IMR-90 (cell line): ENCODE data around the gene ZNF791. TPM values are rescaled to one million over a fixed set of nuclear protein-coding genes. Genes with fewer than 3 reads are reported as not detected.

ENCODE experiments used
- ATAC-seq: fragments of 200-7000 bp; cut with Tn5 transposase; 2 replicates; pipeline ENCODE4 v1.9.1; 2020; ENCODE audit warnings: low read depth, mild to moderate bottlenecking, moderate library complexity
- BruUV-seq: library from RNA; stranded (reverse); fragments of 400-500 nt; replicated peaks from 2 replicates; lab custom pipeline; 2021; lab: Mats Ljungman, UMichigan
- CTCF ChIA-PET: fragments of 300-600 bp; formaldehyde crosslinking; extraction: SDS; loops from one replicate; lab custom pipeline; 2021; ENCODE audit warnings: antibody characterized with exemption; lab: Yijun Ruan, JAX
- POLR2A ChIA-PET: fragments of 300-600 bp; sonication (Branson Sonifier 250); formaldehyde crosslinking; loops from one replicate; lab custom pipeline; 2022; ENCODE audit warnings: antibody characterized with exemption; ENCODE audit not compliant: unreplicated experiment; lab: Charles Lee
- DNase-seq: peaks from one replicate; pipeline ENCODE4 v3.0.0; 2013
- H2AFZ ChIP-seq: replicated peaks from 2 replicates; pipeline ENCODE3; 2013; ENCODE audit warnings: low read length, mild to moderate bottlenecking; ENCODE audit not compliant: poor library complexity
- H2AK5ac ChIP-seq: 2 replicates; pipeline ENCODE4 v1.6.1; 2013; ENCODE audit warnings: low read depth, low read length, inconsistent platforms
- H2AK9ac ChIP-seq: replicated peaks from 2 replicates; pipeline ENCODE3; 2013; ENCODE audit warnings: mild to moderate bottlenecking, low read depth, low read length, moderate library complexity; ENCODE audit not compliant: poor library complexity
- H2BK120ac ChIP-seq: 2 replicates; pipeline ENCODE4 v1.6.1; 2013; ENCODE audit warnings: low read depth, low read length, inconsistent platforms
- H2BK15ac ChIP-seq: 3 replicates; pipeline ENCODE4 v1.6.1; 2013; ENCODE audit warnings: low read depth, low read length, inconsistent platforms
- H2BK20ac ChIP-seq: 2 replicates; pipeline ENCODE4 v1.6.1; 2013; ENCODE audit warnings: low read depth, mild to moderate bottlenecking, inconsistent platforms, low read length, moderate library complexity
- H2BK5ac ChIP-seq: 2 replicates; pipeline ENCODE4 v1.6.1; 2013; ENCODE audit warnings: mild to moderate bottlenecking, low read depth, low read length, inconsistent platforms; ENCODE audit not compliant: poor library complexity, severe bottlenecking
- H3K14ac ChIP-seq: replicated peaks from 2 replicates; pipeline ENCODE4 v1.6.1; 2013; ENCODE audit warnings: low read depth, low read length, inconsistent platforms
- H3K18ac ChIP-seq: 2 replicates; pipeline ENCODE4 v1.6.1; 2013; ENCODE audit warnings: low read depth, low read length, control low read depth
- H3K23ac ChIP-seq: 2 replicates; pipeline ENCODE4 v1.6.1; 2013; ENCODE audit warnings: low read depth, low read length, inconsistent platforms
- H3K27ac ChIP-seq: 2 replicates; pipeline ENCODE4 v1.5.1; 2013; ENCODE audit warnings: mild to moderate bottlenecking, control low read depth, low read length; ENCODE audit not compliant: insufficient read depth
- H3K27me3 ChIP-seq: 2 replicates; pipeline ENCODE4 v1.6.1; 2013; ENCODE audit warnings: low read length; ENCODE audit not compliant: control insufficient read depth, insufficient read depth
- H3K36me3 ChIP-seq: 2 replicates; pipeline ENCODE4 v1.6.1; 2013; ENCODE audit warnings: low read length, mixed read lengths; ENCODE audit not compliant: control insufficient read depth, insufficient read depth
- H3K4ac ChIP-seq: 2 replicates; pipeline ENCODE4 v1.6.1; 2013; ENCODE audit warnings: low read depth, low read length, inconsistent platforms
- H3K4me1 ChIP-seq: 2 replicates; pipeline ENCODE4 v1.6.1; 2013; ENCODE audit warnings: low read length, mixed read lengths; ENCODE audit not compliant: control insufficient read depth, insufficient read depth
- H3K4me2 ChIP-seq: 2 replicates; pipeline ENCODE4 v1.6.1; 2013; ENCODE audit warnings: low read depth, mild to moderate bottlenecking, control low read depth, low read length, moderate library complexity
- H3K4me3 ChIP-seq: 2 replicates; pipeline ENCODE4 v1.5.1; 2013; ENCODE audit warnings: low read depth, mild to moderate bottlenecking, control low read depth, low read length, moderate library complexity; ENCODE audit not compliant: insufficient read depth
- H3K56ac ChIP-seq: 2 replicates; pipeline ENCODE4 v1.6.1; 2013; ENCODE audit warnings: low read length, inconsistent platforms; ENCODE audit not compliant: insufficient read depth; ENCODE audit errors: extremely low read depth
- H3K79me1 ChIP-seq, 2 experiments: 2 replicates each; pipeline ENCODE4 v1.6.1; 2013; ENCODE audit warnings: low read length in 2 of 2, inconsistent platforms in 1 of 2, low read depth in 1 of 2
- H3K9ac ChIP-seq: 2 replicates; pipeline ENCODE4 v1.6.1; 2013; ENCODE audit warnings: low read depth, low read length, control low read depth
- H3K9me1 ChIP-seq: 2 replicates; pipeline ENCODE4 v1.6.1; 2013; ENCODE audit warnings: low read length, inconsistent platforms; ENCODE audit not compliant: insufficient read depth
- H3K9me3 ChIP-seq: 2 replicates; pipeline ENCODE4 v1.6.1; 2013; ENCODE audit warnings: low read length; ENCODE audit not compliant: control insufficient read depth, insufficient read depth
- H4K20me1 ChIP-seq: 2 replicates; pipeline ENCODE4 v1.6.1; 2013; ENCODE audit warnings: low read length, inconsistent platforms; ENCODE audit not compliant: insufficient read depth
- H4K5ac ChIP-seq: 2 replicates; pipeline ENCODE4 v1.6.1; 2013; ENCODE audit warnings: mild to moderate bottlenecking, low read depth, low read length, control low read depth
- H4K8ac ChIP-seq, 2 experiments: 2 replicates each; pipeline ENCODE4 v1.6.1; 2013; ENCODE audit warnings: low read depth in 2 of 2, low read length in 2 of 2, control low read depth in 1 of 2, inconsistent platforms in 1 of 2
- H4K91ac ChIP-seq: 2 replicates; pipeline ENCODE4 v1.6.1; 2013; ENCODE audit warnings: low read depth, low read length, inconsistent platforms; ENCODE audit not compliant: insufficient read depth
- BHLHE40 ChIP-seq: fragments of 150-350 bp; IDR thresholded peaks from 2 replicates; pipeline ENCODE4 v1.6.1; 2016; ENCODE audit warnings: mild to moderate bottlenecking, low read depth, low read length
- CHD1 ChIP-seq: IDR thresholded peaks from 2 replicates; pipeline ENCODE4 v1.6.1; 2012; ENCODE audit warnings: low read depth, low read length, improper control_type of control experiment
- CTCF ChIP-seq: conservative IDR thresholded peaks from 2 replicates; pipeline ENCODE4 v1.5.1; 2012; ENCODE audit warnings: mild to moderate bottlenecking, low read depth, low read length, improper control_type of control experiment
- FOS ChIP-seq: fragments of 150-350 bp; IDR thresholded peaks from 2 replicates; pipeline ENCODE4 v1.6.1; 2016; ENCODE audit warnings: low read depth, low read length
- MAFK ChIP-seq: IDR thresholded peaks from 2 replicates; pipeline ENCODE4 v1.6.1; 2012; ENCODE audit warnings: low read depth, low read length, improper control_type of control experiment
- MAZ ChIP-seq: IDR thresholded peaks from 2 replicates; pipeline ENCODE4 v1.6.1; 2012; ENCODE audit warnings: low read depth, mild to moderate bottlenecking, low read length, improper control_type of control experiment, moderate library complexity, borderline replicate concordance
- RAD21 ChIP-seq: IDR thresholded peaks from 2 replicates; pipeline ENCODE4 v1.6.1; 2012; ENCODE audit warnings: low read length, improper control_type of control experiment
- RCOR1 ChIP-seq: IDR thresholded peaks from 2 replicates; pipeline ENCODE4 v1.6.1; 2012; ENCODE audit warnings: mild to moderate bottlenecking, low read length, improper control_type of control experiment; ENCODE audit not compliant: insufficient replicate concordance
- RFX5 ChIP-seq: IDR thresholded peaks from 2 replicates; pipeline ENCODE4 v1.8.0; 2012; ENCODE audit warnings: low read depth, mild to moderate bottlenecking, low read length, moderate library complexity
- SMC3 ChIP-seq: fragments of 150-350 bp; IDR thresholded peaks from 2 replicates; pipeline ENCODE4 v1.6.1; 2016; ENCODE audit warnings: low read depth, mild to moderate bottlenecking, antibody characterized with exemption, low read length, moderate library complexity
- WGBS, 2 experiments: methylation state at CpG; one replicate each; pipeline versions ENCODE4 v1.1.5 to v1.1.7; 2013; ENCODE audit warnings: missing lambda C conversion rate in 2 of 2; ENCODE audit not compliant: insufficient read length in 1 of 2; ENCODE audit errors: extremely low coverage in 2 of 2; 5-methylcytosine and 5-hydroxymethylcytosine counted together
- dilution Hi-C: fragments of 300-500 bp; cut with HindIII; formaldehyde crosslinking; loops from one replicate; pipeline ENCODE4 v1.14.3; 2018; ENCODE audit warnings: low sequenced_read_pairs; ENCODE audit not compliant: unreplicated experiment
- in situ Hi-C: fragments of 300-500 bp; cut with MboI; formaldehyde crosslinking; loops from 3 replicates; pipeline ENCODE4 v1.14.3; 2019; ENCODE audit warnings: low sequenced_read_pairs, inconsistent platforms, mixed read lengths
- intact Hi-C: fragments of 100-400 bp; cut with micrococcal nuclease; formaldehyde crosslinking; loops from 2 replicates; pipeline ENCODE4 v1.10.0; 2022
- polyA plus RNA-seq, 3 experiments: library from polyadenylated mRNA; depleted of rRNA; stranded (reverse); fragments of >200 nt; gene quantifications; 2 replicates each; pipeline ENCODE4 v1.2.3, GENCODE V29; 2012; ENCODE audit warnings: low replicate concordance in 1 of 3
- total RNA-seq: library from RNA; depleted of rRNA; stranded (reverse); fragments of >200 nt; gene quantifications from 2 replicates; pipeline ENCODE4 v1.2.3, GENCODE V29; 2012

The ZNF791 gene
- total and polyA plus RNA-seq, 2 of the 4 experiments (the other 2 are of a cell fraction): 7.1 to 15.8 TPM

- Histone ChIP-seq H3K27me3 (no peaks in the 10 kb centered on the region), H2BK120ac (no peak overlapping the region), H3K4me3 (no peak overlapping the region), H2AK5ac (no peak overlapping the region), H3K23ac (no peak overlapping the region), H3K27ac (no peak overlapping the region), H3K14ac (no peak overlapping the region), H4K8ac (no peak overlapping the region), H2BK15ac (no peak overlapping the region), H3K9me1 (0 out of 2 replicates have a peak, but pooled peaks cover 3% of the 10 kb centered on the region), H3K36me3 (peaks cover 26% of the 10 kb centered on the region), H3K56ac (no peak overlapping the region), H3K9ac (no peak overlapping the region), H4K91ac (no peak overlapping the region), H2BK5ac (no peak overlapping the region), H3K4me2 (no peak overlapping the region), H2AK9ac (no peak overlapping the region), H3K4ac (no peak overlapping the region), H3K4me1 (0 out of 2 replicates have a peak, but pooled peaks cover 2% of the 10 kb centered on the region), H4K20me1 (no peaks in the 10 kb centered on the region), H3K9me3 (no peaks in the 10 kb centered on the region), H3K18ac (no peak overlapping the region), H2BK20ac (no peak overlapping the region), H3K79me1 (no peaks in the 10 kb centered on the region), H4K5ac (no peak overlapping the region), H2AFZ (no peak overlapping the region)
- DNase-seq: no peak
- dilution Hi-C loops: no loop called here
- no TSS peak for BruUV-seq
- ChIA-PET CTCF (interaction anchor here (0.6 kb wide), 1 partner anchor 757 kb away, joined by 9 read pairs; no protein-coding TSS in a partner anchor), POLR2A (no interaction called here)
- in situ Hi-C loops: no loop called here
- no CpG with 5 or more reads among the region's 6 CpGs for WGBS, 2 experiments
- TF ChIP-seq MAZ (no peak), CTCF (no peak), FOS (no peak), RFX5 (no peak), BHLHE40 (no peak), CHD1 (no peak), MAFK (no peak), RAD21 (no peak), SMC3 (no peak), RCOR1 (no peak)
- ATAC-seq: no peak
- intact Hi-C loops: no loop called here
Observed at GRCh38 chr19:12652219-12652618, 41.5 kb downstream of the ZNF791 start.
